Lower leg skin (tissue), 4 donors: Measurements from ENCODE around the gene TTC23. TPM values are rescaled to one million over a fixed set of nuclear protein-coding genes. Genes with fewer than 3 reads are reported as not detected.

Source experiments
- DNase-seq, 2 donors: peaks; one replicate each; pipeline ENCODE4 v3.0.0-alpha.2; 2019; ENCODE audit warnings: low spot score in 2 of 2
- H3K4me3 ChIP-seq: fragments of 200-600 bp; sonication (generic); 2 replicates; pipeline ENCODE4 v1.5.1; 2017; ENCODE audit warnings: mild to moderate bottlenecking, low read depth; ENCODE audit not compliant: poor library complexity, severe bottlenecking
- POLR2A ChIP-seq, 2 donors: fragments of 450-650 bp; IDR thresholded peaks; one replicate each; pipeline ENCODE4 v1.6.1; 2016 to 2017; ENCODE audit warnings: antibody characterized with exemption in 2 of 2, mild to moderate bottlenecking in 1 of 2, moderate library complexity in 1 of 2
- WGBS, 2 donors: methylation state at CpG; one replicate each; pipeline ENCODE4 v1.1.5; 2018; 5-methylcytosine and 5-hydroxymethylcytosine counted together
- intact Hi-C: fragments of 100-400 bp; cut with DNase I; formaldehyde crosslinking; loops from one replicate; pipeline ENCODE4 v1.15.0; 2023; ENCODE audit warnings: low total_unique reads
- total RNA-seq, 4 donors: library from RNA; depleted of rRNA; stranded (reverse); fragments of >200 nt; gene quantifications; one replicate each; pipeline ENCODE4 v1.1.0, GENCODE V29; 2016
- TF ChIP-seq, protein P1 (sequence below), 3 donors: fragments of 450-650 bp; IDR thresholded peaks; one replicate each; pipeline ENCODE4 v1.5.1; 2016; ENCODE audit warnings: antibody characterized with exemption in 3 of 3, mild to moderate bottlenecking in 3 of 3, moderate library complexity in 2 of 3

TTC23 gene
- total RNA-seq, 4 donors from 2014 or later = 16.3 to 23.7 (median 20.0) TPM

DNA sequence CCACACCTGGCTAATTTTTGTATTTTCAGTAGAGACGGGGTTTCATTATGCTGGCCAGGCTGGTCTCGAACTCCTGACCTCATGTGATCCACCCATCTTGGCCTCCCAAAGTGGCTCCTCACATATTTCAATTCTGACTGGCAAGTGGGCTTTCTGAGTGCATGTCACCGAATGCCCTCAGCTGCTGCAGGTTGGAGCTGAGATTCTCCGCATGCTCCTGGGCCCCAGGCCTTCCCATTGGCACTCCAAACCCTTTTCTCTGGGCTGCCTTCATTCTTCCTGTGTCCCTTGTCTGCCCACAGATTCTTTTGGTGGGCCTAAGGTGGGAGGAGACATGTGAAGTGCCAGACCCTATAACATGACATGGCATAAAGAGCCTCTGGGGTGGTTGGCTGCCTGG lies 77.2 kb downstream of the TTC23 start:
- no peak for TF ChIP-seq POLR2A (IDR thresholded peaks at IDR 0.05)
- TF ChIP-seq, protein P1, sequence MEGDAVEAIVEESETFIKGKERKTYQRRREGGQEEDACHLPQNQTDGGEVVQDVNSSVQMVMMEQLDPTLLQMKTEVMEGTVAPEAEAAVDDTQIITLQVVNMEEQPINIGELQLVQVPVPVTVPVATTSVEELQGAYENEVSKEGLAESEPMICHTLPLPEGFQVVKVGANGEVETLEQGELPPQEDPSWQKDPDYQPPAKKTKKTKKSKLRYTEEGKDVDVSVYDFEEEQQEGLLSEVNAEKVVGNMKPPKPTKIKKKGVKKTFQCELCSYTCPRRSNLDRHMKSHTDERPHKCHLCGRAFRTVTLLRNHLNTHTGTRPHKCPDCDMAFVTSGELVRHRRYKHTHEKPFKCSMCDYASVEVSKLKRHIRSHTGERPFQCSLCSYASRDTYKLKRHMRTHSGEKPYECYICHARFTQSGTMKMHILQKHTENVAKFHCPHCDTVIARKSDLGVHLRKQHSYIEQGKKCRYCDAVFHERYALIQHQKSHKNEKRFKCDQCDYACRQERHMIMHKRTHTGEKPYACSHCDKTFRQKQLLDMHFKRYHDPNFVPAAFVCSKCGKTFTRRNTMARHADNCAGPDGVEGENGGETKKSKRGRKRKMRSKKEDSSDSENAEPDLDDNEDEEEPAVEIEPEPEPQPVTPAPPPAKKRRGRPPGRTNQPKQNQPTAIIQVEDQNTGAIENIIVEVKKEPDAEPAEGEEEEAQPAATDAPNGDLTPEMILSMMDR (IDR thresholded peaks at IDR 0.05) = no peak
- DNase-seq = no peak
- 99 to 100% methylated on average over 2 to 4 of the region's 4 CpGs for WGBS, 2 donors
- intact Hi-C loops = no loop called here
- H3K4me3 ChIP-seq = no peak overlapping the region

DNA sequence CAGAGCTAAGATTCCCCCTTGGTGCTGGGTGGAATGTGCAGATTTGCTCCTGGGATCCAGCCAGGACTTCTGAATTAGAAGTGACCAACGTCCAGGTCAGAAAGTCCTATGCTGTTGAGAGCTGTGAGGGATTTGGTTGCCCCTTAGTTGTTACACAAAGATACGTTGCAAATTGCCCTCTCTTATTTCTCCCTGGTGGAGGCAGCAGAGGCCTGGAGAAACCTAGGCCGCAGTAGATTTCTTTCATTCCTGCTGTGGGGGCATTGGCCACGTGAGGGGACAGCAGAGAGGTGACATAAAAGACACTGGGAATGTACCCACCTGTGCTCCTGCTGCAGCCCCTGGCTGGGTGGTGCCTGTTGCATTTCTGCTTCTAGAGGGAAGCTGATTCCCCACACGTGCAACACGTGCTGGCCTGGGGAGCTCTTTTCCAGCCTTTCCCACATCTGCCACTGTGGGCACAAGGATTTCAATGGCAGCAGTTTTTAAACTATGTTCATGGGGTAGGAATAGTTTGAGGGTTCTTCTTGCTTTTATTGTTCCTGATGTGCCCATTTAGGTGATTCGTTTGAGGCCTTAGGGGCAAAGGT lies 78.8 kb downstream of the TTC23 start:
- 69 to 73% methylated on average over 7 of the region's 7 CpGs for WGBS, 2 donors
- TF ChIP-seq, protein P1 (IDR thresholded peaks at IDR 0.05) = no peak
- TF ChIP-seq POLR2A (IDR thresholded peaks at IDR 0.05) = no peak
- no peak for DNase-seq
- no peak overlapping the region for H3K4me3 ChIP-seq
- intact Hi-C loops = no loop called here

DNA sequence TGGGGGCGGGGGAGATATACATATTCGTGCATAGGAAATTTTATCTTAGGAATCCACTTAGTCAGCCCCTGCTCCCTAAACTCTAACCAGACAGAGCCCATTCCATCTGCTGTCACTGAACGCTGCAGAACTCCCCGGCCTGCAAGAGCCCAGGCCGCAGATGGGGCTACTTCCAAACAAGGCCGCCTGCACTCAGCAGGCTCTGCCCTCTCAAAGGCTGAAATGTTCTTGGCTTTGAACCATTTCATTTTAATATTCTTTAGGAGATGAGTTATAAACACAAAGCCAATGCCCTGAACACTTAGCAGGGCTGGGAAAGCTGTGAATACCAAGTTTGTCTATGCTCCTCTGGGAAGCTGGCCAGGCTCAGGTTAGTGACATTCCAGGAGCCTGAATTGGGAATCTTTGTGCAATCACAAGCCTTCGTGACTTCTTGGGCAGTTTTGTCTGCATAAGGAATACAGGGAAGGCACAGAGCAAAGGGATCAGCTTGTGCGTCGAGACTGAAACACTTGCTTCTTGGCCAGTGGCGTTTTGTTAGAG lies 79.5 kb downstream of the TTC23 start:
- intact Hi-C loops = no loop called here
- WGBS, 2 donors = 76 to 77% methylated on average over 10 of the region's 10 CpGs
- no peak overlapping the region for H3K4me3 ChIP-seq
- TF ChIP-seq POLR2A (IDR thresholded peaks at IDR 0.05) = no peak
- TF ChIP-seq, protein P1 (IDR thresholded peaks at IDR 0.05) = no peak
- no peak for DNase-seq

DNA sequence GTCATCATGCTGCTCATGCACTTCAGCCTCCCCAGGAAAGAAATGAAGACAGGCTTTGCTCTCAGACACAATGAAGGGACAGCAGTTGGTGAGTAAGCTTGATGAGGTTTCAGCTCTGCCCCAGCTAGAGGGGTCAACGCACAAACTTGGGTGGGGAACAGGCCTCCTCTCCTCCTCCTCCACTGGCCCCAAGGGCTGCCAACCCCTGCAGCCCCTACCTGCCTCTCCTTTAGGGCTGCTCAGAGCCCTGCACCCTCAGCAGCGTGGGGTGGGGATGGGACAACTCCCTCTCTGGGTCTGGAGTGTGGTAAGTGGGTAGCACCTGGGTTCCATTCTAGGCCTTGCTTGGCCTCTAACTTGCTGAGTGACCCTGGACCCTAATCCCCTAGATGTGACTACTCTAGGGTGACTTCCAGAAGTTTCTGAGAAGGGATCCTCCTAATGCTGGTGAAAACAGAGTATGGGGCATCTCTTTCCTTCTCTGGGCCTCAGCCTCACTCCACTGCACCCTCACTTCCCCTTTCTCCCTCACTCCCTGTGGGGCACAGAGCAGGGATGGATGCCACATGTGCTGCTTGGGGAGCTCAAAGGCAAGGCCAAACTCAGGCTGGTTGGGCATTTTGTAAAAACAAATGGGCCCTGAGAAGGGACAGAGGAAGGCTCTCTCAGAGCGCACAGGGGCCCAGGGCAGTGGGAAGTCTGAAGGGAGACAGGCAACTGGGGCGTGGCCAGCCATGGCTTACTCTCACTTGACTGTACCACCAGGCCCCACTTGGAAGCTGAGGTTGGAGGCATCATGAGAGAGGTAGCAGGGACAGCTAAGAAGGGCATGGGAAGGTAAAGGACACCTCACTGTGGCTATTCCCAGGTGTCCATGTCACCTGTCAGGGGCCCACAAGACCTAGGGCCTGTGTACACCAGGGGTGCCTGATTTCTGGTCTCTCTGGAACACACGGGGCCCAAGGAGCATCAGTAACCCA lies 80.5 kb downstream of the TTC23 start:
- WGBS, 2 donors = 96 to 99% methylated on average over 5 of the region's 5 CpGs

DNA sequence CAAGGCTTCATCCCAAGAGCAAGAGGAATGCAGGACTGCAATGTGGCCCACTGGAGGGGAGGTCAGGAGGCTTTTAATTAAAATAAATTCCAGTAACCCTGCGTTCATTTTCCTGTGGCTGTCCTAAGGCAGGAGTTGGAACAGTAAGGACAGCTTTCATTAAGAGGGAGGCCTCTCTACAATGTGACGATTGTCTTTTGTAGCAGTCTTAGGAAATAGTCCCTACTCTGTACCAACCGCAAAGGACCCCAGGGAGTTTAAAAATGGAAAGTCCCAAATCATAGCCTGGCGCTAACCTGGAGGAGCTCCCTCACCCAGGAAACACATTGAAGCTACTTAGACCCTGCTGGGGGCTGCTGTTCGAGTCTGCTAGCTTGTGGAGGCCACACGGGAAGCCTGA lies 81.7 kb downstream of the TTC23 start:
- DNase-seq = no peak
- no peak overlapping the region for H3K4me3 ChIP-seq
- 74 to 84% methylated on average over 6 of the region's 6 CpGs for WGBS, 2 donors
- TF ChIP-seq POLR2A (IDR thresholded peaks at IDR 0.05) = no peak
- TF ChIP-seq, protein P1 (IDR thresholded peaks at IDR 0.05) = no peak
- intact Hi-C loops = no loop called here

More for the DNA sequence above, 80.5 kb downstream of the TTC23 start:
- H3K4me3 ChIP-seq = no peak overlapping the region
- no peak for DNase-seq
- TF ChIP-seq, protein P1 (IDR thresholded peaks at IDR 0.05) = no peak
- TF ChIP-seq POLR2A (IDR thresholded peaks at IDR 0.05) = no peak
- intact Hi-C loops = no loop called here
